Activated CD4-positive, CD25-positive, alpha-beta regulatory T cell treated with anti-CD3 and anti-CD28 coated beads, Interleukin-2, amount 50 U/mL, for 16 hours (primary cell): ENCODE measurements around the gene AUTS2.

ENCODE experiments used
- DNase-seq: peaks from one replicate; pipeline ENCODE4 v3.0.0-alpha.2; 2020; ENCODE audit warnings: low read depth, low spot score

Gene AUTS2

GRCh38 chr7:69598081-69598486 is at the start of gene AUTS2:
Gene AUTS2, plus strand, starts transcription at chr7:69598475. Its CDS starts 1,179 bp downstream, at chr7:69599654.
- no peak for DNase-seq

GRCh38 chr7:69550991-69551390 is 47.3 kb upstream of the AUTS2 start:
- DNase-seq, result no peak

- no peak for DNase-seq
These were observed 45.1 kb upstream of the AUTS2 start for GRCh38 chr7:69553190-69553589.

- DNase-seq, result no peak
These were observed 36.9 kb upstream of the AUTS2 start for GRCh38 chr7:69561266-69561960.

GRCh38 chr7:69564454-69565417 is 33.5 kb upstream of the AUTS2 start:
- no peak for DNase-seq

GRCh38 chr7:69567800-69568199 is 30.5 kb upstream of the AUTS2 start:
- no peak for DNase-seq

- DNase-seq, result no peak
These were observed 30.0 kb upstream of the AUTS2 start for GRCh38 chr7:69568266-69568665.

GRCh38 chr7:69575651-69576050 is 22.6 kb upstream of the AUTS2 start:
- no peak for DNase-seq

- no peak for DNase-seq
These were observed 21.1 kb upstream of the AUTS2 start for GRCh38 chr7:69577221-69577620.

- DNase-seq, result no peak
These were observed 13.1 kb upstream of the AUTS2 start for GRCh38 chr7:69585169-69585568.

- DNase-seq, result no peak
These were observed 12.0 kb upstream of the AUTS2 start for GRCh38 chr7:69586321-69586720.

GRCh38 chr7:69588773-69589172 is 9.5 kb upstream of the AUTS2 start:
- DNase-seq, result no peak

GRCh38 chr7:69591805-69592204 is 6.5 kb upstream of the AUTS2 start:
- DNase-seq, result no peak

GRCh38 chr7:69593511-69593910 is 4.8 kb upstream of the AUTS2 start:
- no peak for DNase-seq

GRCh38 chr7:69595415-69595814 is 2.9 kb upstream of the AUTS2 start:
- DNase-seq, result no peak

GRCh38 chr7:69596056-69596455 is 2.2 kb upstream of the AUTS2 start:
- no peak for DNase-seq

- DNase-seq, result no peak
These were observed 1.5 kb upstream of the AUTS2 start for GRCh38 chr7:69596723-69597277.

GRCh38 chr7:69597278-69598076 is 798 bp upstream of the AUTS2 start:
- no peak for DNase-seq

- no peak for DNase-seq
These were observed 411 bp downstream of the AUTS2 start for GRCh38 chr7:69598487-69599285.

- DNase-seq, result no peak
These were observed 1.1 kb downstream of the AUTS2 start for GRCh38 chr7:69599286-69599954.
